ENCODE measurements around the gene PDK4. TPM values are rescaled to one million over a fixed set of nuclear protein-coding genes. Genes with fewer than 3 reads are reported as not detected.

The PDK4 gene
- total RNA-seq, 2 experiments from 2014 or later: not detected

GRCh38 chr7:95602421-95602820 lies 6.1 kb upstream of the PDK4 start:
- TF ChIP-seq CTCF (IDR thresholded peaks at IDR 0.05): no peak
- Mint-ChIP-seq H3K4me3 (no peak overlapping the region), H3K9me3 (peaks cover 2% of the 10 kb centered on the region), H3K27ac (no peak overlapping the region), H3K27me3 (peaks cover 8% of the 10 kb centered on the region), H3K36me3 (ENCODE audit: low read depth) (no peaks in the 10 kb centered on the region), H3K4me1 (ENCODE audit: low read depth) (no peaks in the 10 kb centered on the region)
- CTCF ChIA-PET: no interaction called here
- intact Hi-C loops (cut with micrococcal nuclease): no loop called here
- POLR2A ChIA-PET: no interaction called here
- DNase-seq (no peak), ATAC-seq (no peak)

GRCh38 chr7:95601316-95601715 lies 5.0 kb upstream of the PDK4 start:
- no peak overlapping the region for H3K27ac Mint-ChIP-seq
- peaks cover 4% of the 10 kb centered on the region for H3K4me1 Mint-ChIP-seq (ENCODE audit: low read depth)
- ATAC-seq (no peak), DNase-seq (no peak)
- no peaks in the 10 kb centered on the region for H3K36me3 Mint-ChIP-seq (ENCODE audit: low read depth)
- intact Hi-C loops (cut with micrococcal nuclease): no loop called here
- no peak overlapping the region for H3K4me3 Mint-ChIP-seq
- ChIA-PET CTCF (no interaction called here), POLR2A (no interaction called here)
- peaks cover 2% of the 10 kb centered on the region for H3K9me3 Mint-ChIP-seq
- TF ChIP-seq CTCF (IDR thresholded peaks at IDR 0.05): no peak
- H3K27me3 Mint-ChIP-seq: peaks cover 18% of the 10 kb centered on the region

GRCh38 chr7:95599069-95599468 lies 2.8 kb upstream of the PDK4 start:
- no peak overlapping the region for H3K4me3 Mint-ChIP-seq
- intact Hi-C loops (cut with micrococcal nuclease): no loop called here
- no peak for ATAC-seq
- peaks cover 27% of the 10 kb centered on the region for H3K27me3 Mint-ChIP-seq
- peaks cover 4% of the 10 kb centered on the region for H3K4me1 Mint-ChIP-seq (ENCODE audit: low read depth)
- CTCF ChIA-PET: no interaction called here
- no peak for DNase-seq
- H3K36me3 Mint-ChIP-seq (ENCODE audit: low read depth): no peaks in the 10 kb centered on the region
- POLR2A ChIA-PET: interaction anchor here (0.7 kb wide), 1 partner anchor 258 kb away, joined by 3 read pairs; no protein-coding TSS in a partner anchor
- no peaks in the 10 kb centered on the region for H3K9me3 Mint-ChIP-seq
- H3K27ac Mint-ChIP-seq: no peak overlapping the region
- no peak for TF ChIP-seq CTCF (IDR thresholded peaks at IDR 0.05)

GRCh38 chr7:95598511-95598910 lies 2.2 kb upstream of the PDK4 start:
- TF ChIP-seq CTCF (IDR thresholded peaks at IDR 0.05): no peak
- ATAC-seq: no peak
- Mint-ChIP-seq H3K9me3 (no peaks in the 10 kb centered on the region), H3K4me1 (ENCODE audit: low read depth) (peaks cover 4% of the 10 kb centered on the region), H3K27ac (no peak overlapping the region), H3K27me3 (peaks cover 27% of the 10 kb centered on the region), H3K4me3 (no peak overlapping the region), H3K36me3 (ENCODE audit: low read depth) (no peaks in the 10 kb centered on the region)
- CTCF ChIA-PET: no interaction called here
- DNase-seq: no peak
- intact Hi-C loops (cut with micrococcal nuclease): no loop called here
- POLR2A ChIA-PET: interaction anchor here (0.7 kb wide), 1 partner anchor 259 kb away, joined by 3 read pairs; no protein-coding TSS in a partner anchor

- intact Hi-C loops (cut with micrococcal nuclease): no loop called here
- CTCF ChIA-PET: interaction anchor here (1.0 kb wide), 1 partner anchor 10 kb away, joined by 5 read pairs; no protein-coding TSS in a partner anchor
- Mint-ChIP-seq H3K4me3 (no peak overlapping the region), H3K27ac (no peak overlapping the region), H3K9me3 (no peaks in the 10 kb centered on the region), H3K4me1 (ENCODE audit: low read depth) (peaks cover 4% of the 10 kb centered on the region), H3K36me3 (ENCODE audit: low read depth) (no peaks in the 10 kb centered on the region), H3K27me3 (peaks cover 27% of the 10 kb centered on the region)
- no peak for ATAC-seq
- POLR2A ChIA-PET: no interaction called here
- TF ChIP-seq CTCF (IDR thresholded peaks at IDR 0.05): no peak
- no peak for DNase-seq
These were observed 544 bp downstream of the PDK4 start for GRCh38 chr7:95595746-95596197.

Measured in activated CD8-positive, alpha-beta T cell treated with anti-CD3 and anti-CD28 coated beads for 36 hours (primary cell).